HL-60 (cell line): ENCODE data around the gene HMCN2.

ENCODE experiments used
- GABPA ChIP-seq: IDR thresholded peaks from 2 replicates; pipeline ENCODE4 v1.6.1; 2012; ENCODE audit warnings: low read depth
- POLR2AphosphoS5 ChIP-seq: IDR thresholded peaks from 2 replicates; pipeline ENCODE4 v1.6.1; 2012; ENCODE audit warnings: low read depth
- SPI1 ChIP-seq: IDR thresholded peaks from 2 replicates; pipeline ENCODE4 v1.6.1; 2012; ENCODE audit warnings: low read depth, mild to moderate bottlenecking, borderline replicate concordance
- TF ChIP-seq, protein P1 (sequence below): IDR thresholded peaks from one replicate; pipeline ENCODE4 v1.5.1; 2011; ENCODE audit warnings: low read length, control low read depth, inconsistent platforms; ENCODE audit not compliant: insufficient read depth

DNA sequence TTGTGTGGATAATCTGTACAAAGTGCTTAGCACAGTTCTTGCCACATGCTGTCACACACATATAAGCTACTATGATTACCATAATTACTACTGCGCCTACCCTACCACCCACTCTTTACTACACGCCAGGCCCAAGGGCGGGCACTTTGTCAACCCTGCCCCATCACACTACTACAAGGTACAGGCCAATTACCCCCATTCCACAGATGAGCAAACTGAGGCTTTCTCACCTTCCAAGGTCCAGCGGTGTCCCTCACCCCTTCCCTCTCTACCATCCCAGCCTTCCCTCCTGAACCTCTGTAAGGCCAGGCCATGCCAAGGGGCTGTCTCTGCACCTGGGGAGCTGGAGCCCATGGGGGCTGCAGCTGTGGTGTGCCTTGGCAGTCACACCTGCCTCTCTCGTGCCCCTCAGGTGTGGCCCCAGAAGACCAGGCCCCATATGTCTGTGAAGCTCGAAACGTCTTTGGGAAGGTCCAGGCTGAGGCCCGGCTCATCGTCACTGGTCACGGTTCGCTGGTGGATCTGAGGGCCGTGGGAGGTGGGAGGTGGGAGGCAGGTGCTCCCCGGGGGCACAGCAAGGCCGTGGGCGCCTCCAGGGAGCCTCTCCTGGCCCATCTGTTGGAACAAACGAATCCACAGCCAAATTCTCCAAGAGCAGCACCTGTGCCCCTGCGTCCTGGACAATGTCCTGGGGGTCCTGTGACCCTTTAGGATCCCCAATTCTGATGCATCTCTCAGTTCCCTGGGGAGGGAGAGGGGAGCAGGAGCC, 54.6 kb downstream of the HMCN2 start:
- TF ChIP-seq, protein P1, sequence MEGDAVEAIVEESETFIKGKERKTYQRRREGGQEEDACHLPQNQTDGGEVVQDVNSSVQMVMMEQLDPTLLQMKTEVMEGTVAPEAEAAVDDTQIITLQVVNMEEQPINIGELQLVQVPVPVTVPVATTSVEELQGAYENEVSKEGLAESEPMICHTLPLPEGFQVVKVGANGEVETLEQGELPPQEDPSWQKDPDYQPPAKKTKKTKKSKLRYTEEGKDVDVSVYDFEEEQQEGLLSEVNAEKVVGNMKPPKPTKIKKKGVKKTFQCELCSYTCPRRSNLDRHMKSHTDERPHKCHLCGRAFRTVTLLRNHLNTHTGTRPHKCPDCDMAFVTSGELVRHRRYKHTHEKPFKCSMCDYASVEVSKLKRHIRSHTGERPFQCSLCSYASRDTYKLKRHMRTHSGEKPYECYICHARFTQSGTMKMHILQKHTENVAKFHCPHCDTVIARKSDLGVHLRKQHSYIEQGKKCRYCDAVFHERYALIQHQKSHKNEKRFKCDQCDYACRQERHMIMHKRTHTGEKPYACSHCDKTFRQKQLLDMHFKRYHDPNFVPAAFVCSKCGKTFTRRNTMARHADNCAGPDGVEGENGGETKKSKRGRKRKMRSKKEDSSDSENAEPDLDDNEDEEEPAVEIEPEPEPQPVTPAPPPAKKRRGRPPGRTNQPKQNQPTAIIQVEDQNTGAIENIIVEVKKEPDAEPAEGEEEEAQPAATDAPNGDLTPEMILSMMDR: no peak
- no peak for TF ChIP-seq POLR2AphosphoS5
- TF ChIP-seq SPI1: no peak
- TF ChIP-seq GABPA: no peak
